ENCODE data around the gene FSTL3. TPM values are rescaled to one million over a fixed set of nuclear protein-coding genes. Genes with fewer than 3 reads are reported as not detected.

Gene FSTL3
- total and polyA plus RNA-seq, 2 of the 13 experiments (the other 11 are each of a cell fraction or from before 2014, with no cell fraction given): 13.5 to 15.6 TPM

DNA sequence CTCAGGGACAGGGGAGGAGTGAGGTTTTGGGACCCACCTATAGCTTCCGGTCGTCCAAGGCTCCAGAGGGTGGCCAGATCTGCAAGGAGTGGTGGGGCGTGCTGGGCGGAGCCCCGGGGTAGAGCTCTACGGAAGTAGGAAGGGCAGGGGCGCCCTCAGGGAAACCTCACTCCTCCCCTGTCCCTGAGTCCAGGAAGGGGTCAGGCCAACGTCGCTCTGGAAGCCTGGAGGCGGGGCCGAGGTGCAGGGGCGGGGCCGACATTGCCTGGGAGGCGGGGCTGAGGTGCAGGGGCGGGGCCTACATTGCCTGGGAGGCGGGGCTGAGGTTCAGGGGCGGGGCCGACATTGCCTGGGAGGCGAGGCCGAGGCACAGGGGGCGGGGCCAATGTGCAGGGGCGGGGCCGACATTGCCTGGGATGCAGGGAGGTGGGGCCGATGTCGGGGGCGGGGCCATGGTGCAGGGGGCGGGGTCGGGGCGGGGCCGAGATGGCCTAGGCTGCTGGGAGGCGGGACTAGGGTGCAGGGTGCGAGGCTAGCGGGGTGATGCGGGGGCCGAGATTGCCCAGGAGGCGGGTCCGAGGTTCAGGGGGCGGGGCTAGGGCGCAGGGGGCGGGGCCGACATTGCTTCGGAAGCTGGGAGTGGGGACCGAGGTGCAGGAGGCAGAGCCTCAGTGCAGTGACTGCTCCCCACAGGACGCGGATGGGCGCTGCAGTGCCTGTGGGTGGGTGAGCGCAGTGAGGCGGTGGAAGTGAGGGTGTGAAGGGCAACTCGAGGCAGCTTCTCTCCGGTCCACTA, 27.7 kb downstream of the FSTL3 start (continued):
- TF ChIP-seq KDM5B (CRISPR knock-in tag; IDR thresholded peaks at IDR 0.05; ENCODE audit: borderline replicate concordance) (peak; percentile 71; the same call in 1 of the 2 replicates), ZNF780A (CRISPR knock-in tag; IDR thresholded peaks at IDR 0.05) (no peak), SMAD3 (CRISPR knock-in tag; IDR thresholded peaks at IDR 0.05) (no peak), ATM (IDR thresholded peaks at IDR 0.05; ENCODE audit: borderline replicate concordance) (no peak), ZNF34 (CRISPR knock-in tag; IDR thresholded peaks at IDR 0.05; ENCODE audit: borderline replicate concordance) (no peak), SALL2 (CRISPR knock-in tag; IDR thresholded peaks at IDR 0.05) (peak; percentile 34; the same call in 1 of the 2 replicates), NR2F1 (CRISPR knock-in tag; IDR thresholded peaks at IDR 0.05) (no peak), MIER3 (CRISPR knock-in tag; IDR thresholded peaks at IDR 0.05; ENCODE audit: borderline replicate concordance) (0 out of 2 replicates have a peak, but pooled peaks have one; percentile 29), ZNF484 (CRISPR knock-in tag; IDR thresholded peaks at IDR 0.05; ENCODE audit: borderline replicate concordance, low read depth) (no peak), GLI4 (CRISPR knock-in tag; IDR thresholded peaks at IDR 0.05; ENCODE audit: borderline replicate concordance) (no peak), ATF7-NPFF (CRISPR knock-in tag; IDR thresholded peaks at IDR 0.05; ENCODE audit: low read depth) (no peak)
- TF ChIP-seq, protein P1, sequence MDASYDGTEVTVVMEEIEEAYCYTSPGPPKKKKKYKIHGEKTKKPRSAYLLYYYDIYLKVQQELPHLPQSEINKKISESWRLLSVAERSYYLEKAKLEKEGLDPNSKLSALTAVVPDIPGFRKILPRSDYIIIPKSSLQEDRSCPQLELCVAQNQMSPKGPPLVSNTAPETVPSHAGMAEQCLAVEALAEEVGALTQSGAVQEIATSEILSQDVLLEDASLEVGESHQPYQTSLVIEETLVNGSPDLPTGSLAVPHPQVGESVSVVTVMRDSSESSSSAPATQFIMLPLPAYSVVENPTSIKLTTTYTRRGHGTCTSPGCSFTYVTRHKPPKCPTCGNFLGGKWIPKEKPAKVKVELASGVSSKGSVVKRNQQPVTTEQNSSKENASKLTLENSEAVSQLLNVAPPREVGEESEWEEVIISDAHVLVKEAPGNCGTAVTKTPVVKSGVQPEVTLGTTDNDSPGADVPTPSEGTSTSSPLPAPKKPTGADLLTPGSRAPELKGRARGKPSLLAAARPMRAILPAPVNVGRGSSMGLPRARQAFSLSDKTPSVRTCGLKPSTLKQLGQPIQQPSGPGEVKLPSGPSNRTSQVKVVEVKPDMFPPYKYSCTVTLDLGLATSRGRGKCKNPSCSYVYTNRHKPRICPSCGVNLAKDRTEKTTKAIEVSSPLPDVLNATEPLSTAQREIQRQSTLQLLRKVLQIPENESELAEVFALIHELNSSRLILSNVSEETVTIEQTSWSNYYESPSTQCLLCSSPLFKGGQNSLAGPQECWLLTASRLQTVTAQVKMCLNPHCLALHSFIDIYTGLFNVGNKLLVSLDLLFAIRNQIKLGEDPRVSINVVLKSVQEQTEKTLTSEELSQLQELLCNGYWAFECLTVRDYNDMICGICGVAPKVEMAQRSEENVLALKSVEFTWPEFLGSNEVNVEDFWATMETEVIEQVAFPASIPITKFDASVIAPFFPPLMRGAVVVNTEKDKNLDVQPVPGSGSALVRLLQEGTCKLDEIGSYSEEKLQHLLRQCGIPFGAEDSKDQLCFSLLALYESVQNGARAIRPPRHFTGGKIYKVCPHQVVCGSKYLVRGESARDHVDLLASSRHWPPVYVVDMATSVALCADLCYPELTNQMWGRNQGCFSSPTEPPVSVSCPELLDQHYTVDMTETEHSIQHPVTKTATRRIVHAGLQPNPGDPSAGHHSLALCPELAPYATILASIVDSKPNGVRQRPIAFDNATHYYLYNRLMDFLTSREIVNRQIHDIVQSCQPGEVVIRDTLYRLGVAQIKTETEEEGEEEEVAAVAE (CRISPR knock-in tag; IDR thresholded peaks at IDR 0.05; ENCODE audit: borderline replicate concordance): 0 out of 2 replicates have a peak, but pooled peaks have one; percentile 45
- TF ChIP-seq, protein P2, sequence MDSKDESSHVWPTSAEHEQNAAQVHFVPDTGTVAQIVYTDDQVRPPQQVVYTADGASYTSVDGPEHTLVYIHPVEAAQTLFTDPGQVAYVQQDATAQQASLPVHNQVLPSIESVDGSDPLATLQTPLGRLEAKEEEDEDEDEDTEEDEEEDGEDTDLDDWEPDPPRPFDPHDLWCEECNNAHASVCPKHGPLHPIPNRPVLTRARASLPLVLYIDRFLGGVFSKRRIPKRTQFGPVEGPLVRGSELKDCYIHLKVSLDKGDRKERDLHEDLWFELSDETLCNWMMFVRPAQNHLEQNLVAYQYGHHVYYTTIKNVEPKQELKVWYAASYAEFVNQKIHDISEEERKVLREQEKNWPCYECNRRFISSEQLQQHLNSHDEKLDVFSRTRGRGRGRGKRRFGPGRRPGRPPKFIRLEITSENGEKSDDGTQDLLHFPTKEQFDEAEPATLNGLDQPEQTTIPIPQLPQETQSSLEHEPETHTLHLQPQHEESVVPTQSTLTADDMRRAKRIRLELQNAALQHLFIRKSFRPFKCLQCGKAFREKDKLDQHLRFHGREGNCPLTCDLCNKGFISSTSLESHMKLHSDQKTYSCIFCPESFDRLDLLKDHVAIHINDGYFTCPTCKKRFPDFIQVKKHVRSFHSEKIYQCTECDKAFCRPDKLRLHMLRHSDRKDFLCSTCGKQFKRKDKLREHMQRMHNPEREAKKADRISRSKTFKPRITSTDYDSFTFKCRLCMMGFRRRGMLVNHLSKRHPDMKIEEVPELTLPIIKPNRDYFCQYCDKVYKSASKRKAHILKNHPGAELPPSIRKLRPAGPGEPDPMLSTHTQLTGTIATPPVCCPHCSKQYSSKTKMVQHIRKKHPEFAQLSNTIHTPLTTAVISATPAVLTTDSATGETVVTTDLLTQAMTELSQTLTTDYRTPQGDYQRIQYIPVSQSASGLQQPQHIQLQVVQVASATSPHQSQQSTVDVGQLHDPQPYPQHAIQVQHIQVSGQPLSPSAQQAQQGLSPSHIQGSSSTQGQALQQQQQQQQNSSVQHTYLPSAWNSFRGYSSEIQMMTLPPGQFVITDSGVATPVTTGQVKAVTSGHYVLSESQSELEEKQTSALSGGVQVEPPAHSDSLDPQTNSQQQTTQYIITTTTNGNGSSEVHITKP (CRISPR knock-in tag; IDR thresholded peaks at IDR 0.05; ENCODE audit: low read depth): peak; percentile 58; the same call in 1 of the 2 replicates
- TF ChIP-seq, protein P3, sequence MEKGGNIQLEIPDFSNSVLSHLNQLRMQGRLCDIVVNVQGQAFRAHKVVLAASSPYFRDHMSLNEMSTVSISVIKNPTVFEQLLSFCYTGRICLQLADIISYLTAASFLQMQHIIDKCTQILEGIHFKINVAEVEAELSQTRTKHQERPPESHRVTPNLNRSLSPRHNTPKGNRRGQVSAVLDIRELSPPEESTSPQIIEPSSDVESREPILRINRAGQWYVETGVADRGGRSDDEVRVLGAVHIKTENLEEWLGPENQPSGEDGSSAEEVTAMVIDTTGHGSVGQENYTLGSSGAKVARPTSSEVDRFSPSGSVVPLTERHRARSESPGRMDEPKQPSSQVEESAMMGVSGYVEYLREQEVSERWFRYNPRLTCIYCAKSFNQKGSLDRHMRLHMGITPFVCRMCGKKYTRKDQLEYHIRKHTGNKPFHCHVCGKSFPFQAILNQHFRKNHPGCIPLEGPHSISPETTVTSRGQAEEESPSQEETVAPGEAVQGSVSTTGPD (CRISPR knock-in tag; IDR thresholded peaks at IDR 0.05): no peak
- TF ChIP-seq, protein P4, sequence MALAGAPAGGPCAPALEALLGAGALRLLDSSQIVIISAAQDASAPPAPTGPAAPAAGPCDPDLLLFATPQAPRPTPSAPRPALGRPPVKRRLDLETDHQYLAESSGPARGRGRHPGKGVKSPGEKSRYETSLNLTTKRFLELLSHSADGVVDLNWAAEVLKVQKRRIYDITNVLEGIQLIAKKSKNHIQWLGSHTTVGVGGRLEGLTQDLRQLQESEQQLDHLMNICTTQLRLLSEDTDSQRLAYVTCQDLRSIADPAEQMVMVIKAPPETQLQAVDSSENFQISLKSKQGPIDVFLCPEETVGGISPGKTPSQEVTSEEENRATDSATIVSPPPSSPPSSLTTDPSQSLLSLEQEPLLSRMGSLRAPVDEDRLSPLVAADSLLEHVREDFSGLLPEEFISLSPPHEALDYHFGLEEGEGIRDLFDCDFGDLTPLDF (CRISPR knock-in tag; IDR thresholded peaks at IDR 0.05): no peak

Measured in HepG2 (cell line).